Measurements from ENCODE around the gene MOB1B.
"Not testable (repeated sequence)": the region's sequence is repeated elsewhere in the genome, so short reads cannot be mapped to it uniquely, and the experiment has no call there.

The MOB1B gene

GRCh38 chr4:70893790-70894189 is 8.4 kb upstream of the MOB1B start:
- TF ChIP-seq CTCF (IDR thresholded peaks at IDR 0.05; ENCODE audit: low read depth, low read length): no peak
- Histone ChIP-seq H3K4me3 (ENCODE audit: low read depth, low read length) (no peak overlapping the region), H3K9me3 (no peaks in the 10 kb centered on the region), H3K4me1 (no peaks in the 10 kb centered on the region), H3K27me3 (no peaks in the 10 kb centered on the region), H3K36me3 (no peaks in the 10 kb centered on the region)
- DNase-seq: no peak

- no peak for DNase-seq
- TF ChIP-seq CTCF (IDR thresholded peaks at IDR 0.05; ENCODE audit: low read depth, low read length): no peak
- H3K27me3 ChIP-seq: no peaks in the 10 kb centered on the region
- no peaks in the 10 kb centered on the region for H3K4me1 ChIP-seq
- H3K4me3 ChIP-seq (ENCODE audit: low read depth, low read length): no peak overlapping the region
- no peaks in the 10 kb centered on the region for H3K9me3 ChIP-seq
- no peaks in the 10 kb centered on the region for H3K36me3 ChIP-seq
These were observed 6.8 kb upstream of the MOB1B start for GRCh38 chr4:70895405-70895804.

DNA sequence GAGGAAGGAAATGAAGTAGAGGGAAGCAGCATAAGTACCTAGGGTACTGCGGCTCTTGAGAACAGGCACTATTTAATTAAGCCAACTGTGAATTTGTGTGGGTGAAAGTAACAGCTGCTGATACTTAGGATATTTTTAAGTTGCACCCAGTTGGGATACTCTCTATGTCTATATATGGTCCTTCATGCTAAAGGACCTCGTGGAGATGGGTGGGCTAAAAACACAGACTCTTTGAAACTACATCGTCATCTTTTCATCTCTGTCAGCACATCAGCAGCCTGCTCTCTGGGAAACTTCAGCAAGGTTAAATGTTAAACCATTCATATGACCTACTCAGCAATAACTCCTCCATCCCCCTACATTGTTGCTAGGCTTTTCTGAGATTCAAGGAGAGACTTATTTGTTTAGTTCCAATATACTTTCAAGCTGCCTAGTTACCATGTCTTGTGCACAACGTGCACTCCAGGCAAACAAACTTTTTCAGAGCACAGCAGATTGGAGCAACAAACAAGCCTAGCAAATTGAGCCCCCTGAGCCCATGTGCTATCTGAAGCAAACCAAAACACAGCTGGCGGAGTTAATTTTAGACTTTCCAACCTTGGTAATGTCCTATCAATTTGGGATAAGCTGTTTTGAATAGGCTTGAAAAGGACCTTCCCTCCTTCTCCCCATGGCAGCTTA is 6.2 kb upstream of the MOB1B start:
- Histone ChIP-seq H3K36me3 (no peaks in the 10 kb centered on the region), H3K4me1 (no peaks in the 10 kb centered on the region), H3K27me3 (no peaks in the 10 kb centered on the region), H3K4me3 (ENCODE audit: low read depth, low read length) (no peak overlapping the region), H3K9me3 (no peaks in the 10 kb centered on the region)
- no peak for DNase-seq
- no peak for TF ChIP-seq CTCF (IDR thresholded peaks at IDR 0.05; ENCODE audit: low read depth, low read length)

DNA sequence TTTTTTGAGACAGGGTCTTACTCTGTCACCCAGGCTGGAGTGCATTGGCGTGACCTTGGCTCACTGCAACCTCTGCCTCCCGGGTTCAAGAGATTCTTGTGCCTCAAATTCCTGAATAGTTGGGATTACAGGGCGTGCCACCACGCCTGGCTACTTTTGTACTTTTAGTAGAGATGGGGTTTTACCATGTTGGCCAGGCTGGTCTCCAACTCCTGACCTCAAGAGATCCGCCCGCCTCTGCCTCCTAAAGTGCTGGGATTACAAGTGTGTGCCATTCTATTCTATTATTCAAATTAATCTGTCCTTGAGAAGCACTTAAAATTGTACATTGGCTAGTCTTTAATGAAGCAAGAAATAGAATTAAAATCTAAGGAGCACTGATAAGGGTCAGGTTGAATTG is 3.6 kb upstream of the MOB1B start:
- H3K27me3 ChIP-seq; H3K4me3 ChIP-seq (ENCODE audit: low read depth, low read length); DNase-seq; H3K36me3 ChIP-seq; H3K9me3 ChIP-seq; H3K4me1 ChIP-seq: not testable (repeated sequence)

DNA sequence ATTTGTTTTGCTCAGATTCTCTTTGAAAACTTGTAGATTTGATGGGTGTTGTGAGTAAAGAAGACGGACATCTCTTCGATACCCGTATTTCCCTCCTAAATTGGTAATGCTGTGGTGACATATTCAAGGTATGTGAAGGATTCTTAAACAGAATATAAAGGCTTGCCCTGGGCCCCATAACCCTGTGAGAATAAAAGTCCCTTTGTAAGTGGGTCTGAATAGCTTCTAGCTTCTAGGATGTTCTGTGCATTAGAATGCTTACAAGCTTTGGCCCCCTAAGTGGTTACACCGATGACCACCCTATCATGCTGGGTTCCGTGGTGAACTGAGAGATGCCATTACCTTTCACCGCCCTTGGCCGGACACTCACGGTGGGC is 574 bp upstream of the MOB1B start:
- no peak for DNase-seq
- H3K36me3 ChIP-seq: peaks cover 12% of the 10 kb centered on the region
- no peaks in the 10 kb centered on the region for H3K27me3 ChIP-seq

DNA sequence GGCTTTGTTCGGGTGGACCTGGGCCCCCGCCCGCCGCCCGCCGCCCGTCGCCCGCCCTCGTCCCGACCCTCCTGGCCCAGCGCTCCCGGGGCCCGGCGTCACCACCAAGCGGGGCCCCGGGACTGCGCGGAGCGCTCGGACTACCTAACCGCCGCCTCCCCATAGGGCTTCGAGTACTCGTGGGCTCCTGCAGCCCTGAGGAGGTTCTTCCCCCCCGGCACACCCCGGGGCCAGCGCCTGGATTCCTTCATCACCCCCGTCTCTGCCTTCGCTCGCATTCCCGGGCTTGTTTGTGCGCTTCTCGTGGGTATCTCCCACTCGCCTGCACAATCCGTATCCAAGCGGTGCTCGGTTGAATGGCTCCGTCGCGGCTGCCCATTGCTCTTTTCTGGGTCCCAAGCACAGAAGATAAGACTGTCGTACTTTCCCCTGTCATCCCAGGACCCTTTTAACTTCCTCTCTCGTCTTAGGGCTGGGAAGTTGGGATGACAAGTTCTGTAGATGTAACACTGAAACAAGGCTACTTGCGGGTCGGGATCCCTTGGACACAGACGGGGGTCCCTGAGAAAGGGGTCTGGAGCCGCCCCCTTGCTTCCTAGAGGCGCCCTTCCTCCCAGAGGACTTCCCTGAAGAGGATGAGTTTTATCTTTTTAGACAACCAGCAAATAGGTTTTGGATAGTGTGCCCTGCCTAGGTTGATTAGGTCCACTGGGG is 565 bp downstream of the MOB1B start:
- peak; percentile 49 for DNase-seq

More for the DNA sequence above, 574 bp upstream of the MOB1B start:
- Histone ChIP-seq H3K9me3 (no peaks in the 10 kb centered on the region), H3K4me3 (ENCODE audit: low read depth, low read length) (peak overlapping the region; percentile 87), H3K4me1 (no peaks in the 10 kb centered on the region)
- TF ChIP-seq CTCF (IDR thresholded peaks at IDR 0.05; ENCODE audit: low read depth, low read length): no peak

More for the DNA sequence above, 565 bp downstream of the MOB1B start:
- TF ChIP-seq CTCF (IDR thresholded peaks at IDR 0.05; ENCODE audit: low read depth, low read length): no peak
- peak overlapping the region; percentile 87 for H3K4me3 ChIP-seq (ENCODE audit: low read depth, low read length)
- H3K9me3 ChIP-seq: no peaks in the 10 kb centered on the region
- peaks cover 15% of the 10 kb centered on the region for H3K36me3 ChIP-seq
- H3K4me1 ChIP-seq: no peaks in the 10 kb centered on the region
- no peaks in the 10 kb centered on the region for H3K27me3 ChIP-seq
